Gastrocnemius medialis (tissue), 4 donors: Measurements from ENCODE around the gene HGD.

Experiments
- POLR2A ChIP-seq, 2 donors: fragments of 450-650 bp; IDR thresholded peaks; one replicate each; pipeline ENCODE4 v1.6.1; 2017; ENCODE audit warnings: antibody characterized with exemption in 2 of 2, mild to moderate bottlenecking in 2 of 2, moderate library complexity in 2 of 2
- TF ChIP-seq, protein P1 (sequence below), 5 experiments: fragments of 450-650 bp in 3 of 5; fragments of 200-600 bp in 2 of 5; sonication (generic) in 2 of 5; IDR thresholded peaks in 4 of 5; conservative IDR thresholded peaks in 1 of 5; 1 replicate in 4 of 5; 2 replicates in 1 of 5; pipeline ENCODE4 v1.5.1; 2016 to 2019; ENCODE audit warnings: antibody characterized with exemption in 5 of 5, mild to moderate bottlenecking in 3 of 5, moderate library complexity in 3 of 5

DNA sequence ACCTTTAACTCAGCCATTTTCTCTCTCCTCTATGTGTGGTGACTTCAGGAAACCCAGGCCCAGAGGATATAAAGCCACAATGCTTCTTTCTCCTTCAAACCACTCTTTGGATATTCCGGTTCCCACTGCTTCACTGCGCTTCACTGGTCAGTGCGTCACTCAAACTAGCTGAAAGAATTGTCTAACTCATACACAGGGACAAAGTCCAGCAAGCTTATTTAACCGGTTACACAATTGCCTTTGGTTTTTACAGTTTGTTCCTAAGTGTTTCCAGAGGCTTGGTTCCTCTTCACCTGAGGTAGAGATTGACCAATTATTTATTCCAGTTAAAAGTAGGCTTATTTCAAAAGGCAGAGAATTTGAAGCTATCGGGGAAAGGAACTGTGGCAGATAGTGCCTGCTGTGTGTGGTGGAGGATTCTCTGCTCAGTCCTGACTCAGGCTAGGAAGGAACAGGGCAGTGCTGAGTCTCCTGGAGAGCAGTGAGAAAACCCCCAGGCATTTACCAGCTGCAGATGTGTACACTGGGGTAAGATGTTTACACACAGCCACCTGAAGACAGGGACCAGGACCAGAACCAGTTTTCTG lies at the start of gene HGD:
- TF ChIP-seq, protein P1, sequence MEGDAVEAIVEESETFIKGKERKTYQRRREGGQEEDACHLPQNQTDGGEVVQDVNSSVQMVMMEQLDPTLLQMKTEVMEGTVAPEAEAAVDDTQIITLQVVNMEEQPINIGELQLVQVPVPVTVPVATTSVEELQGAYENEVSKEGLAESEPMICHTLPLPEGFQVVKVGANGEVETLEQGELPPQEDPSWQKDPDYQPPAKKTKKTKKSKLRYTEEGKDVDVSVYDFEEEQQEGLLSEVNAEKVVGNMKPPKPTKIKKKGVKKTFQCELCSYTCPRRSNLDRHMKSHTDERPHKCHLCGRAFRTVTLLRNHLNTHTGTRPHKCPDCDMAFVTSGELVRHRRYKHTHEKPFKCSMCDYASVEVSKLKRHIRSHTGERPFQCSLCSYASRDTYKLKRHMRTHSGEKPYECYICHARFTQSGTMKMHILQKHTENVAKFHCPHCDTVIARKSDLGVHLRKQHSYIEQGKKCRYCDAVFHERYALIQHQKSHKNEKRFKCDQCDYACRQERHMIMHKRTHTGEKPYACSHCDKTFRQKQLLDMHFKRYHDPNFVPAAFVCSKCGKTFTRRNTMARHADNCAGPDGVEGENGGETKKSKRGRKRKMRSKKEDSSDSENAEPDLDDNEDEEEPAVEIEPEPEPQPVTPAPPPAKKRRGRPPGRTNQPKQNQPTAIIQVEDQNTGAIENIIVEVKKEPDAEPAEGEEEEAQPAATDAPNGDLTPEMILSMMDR (IDR thresholded peaks at IDR 0.05 in 4 of 5, conservative IDR thresholded peaks at IDR 0.05 in 1 of 5) = no peak
- no peak for TF ChIP-seq POLR2A (IDR thresholded peaks at IDR 0.05)
